Endothelial cell of umbilical vein (primary cell): ENCODE results near the gene PRKCZ. TPM values are rescaled to one million over a fixed set of nuclear protein-coding genes. Genes with fewer than 3 reads are reported as not detected.

Experiments used
- polyA plus RNA-seq, 4 experiments: library from polyadenylated mRNA; depleted of rRNA in 3 of 4; stranded (reverse) in 3 of 4; unstranded in 1 of 4; fragments of >200 nt; gene quantifications; 2 replicates each; pipeline versions ENCODE4 v1.2.1 to v1.2.3, GENCODE V29; 2011 to 2012; ENCODE audit warnings: missing spikeins in 1 of 4
- total RNA-seq: library from RNA; stranded (reverse); gene quantifications from 2 replicates; pipeline ENCODE4 v1.2.3, GENCODE V29; 2021

PRKCZ gene
- total and polyA plus RNA-seq, 2 donors (not counting 3 experiments of a cell fraction or from before 2014, with no cell fraction given) = 0.22 to 1.7 TPM

Other genes starting within 250 kb of the PRKCZ start
- gene GNB1, start 159.3 kb upstream of the PRKCZ start, total RNA-seq = 519 and 529 TPM in 2 replicates
- gene GNB1, start 159.3 kb upstream of the PRKCZ start, polyA plus RNA-seq = 460 and 501 TPM in 2 replicates
- gene CALML6, start 135.2 kb upstream of the PRKCZ start, total RNA-seq = 0.44 and 0.85 TPM in 2 replicates
- 0.19 and 0.36 TPM in 2 replicates for gene CALML6, start 135.2 kb upstream of the PRKCZ start, polyA plus RNA-seq
- gene TMEM52, start 131.1 kb upstream of the PRKCZ start, total RNA-seq = 1.2 and 1.6 TPM in 2 replicates
- 1.7 and 2.0 TPM in 2 replicates for gene TMEM52, start 131.1 kb upstream of the PRKCZ start, polyA plus RNA-seq
- not detected in 2 replicates for gene CFAP74, start 46.6 kb upstream of the PRKCZ start, total RNA-seq
- not detected in 2 replicates for gene CFAP74, start 46.6 kb upstream of the PRKCZ start, polyA plus RNA-seq
- not detected in 2 replicates for gene GABRD, start 31.1 kb upstream of the PRKCZ start, total RNA-seq
- not detected in 2 replicates for gene GABRD, start 31.1 kb upstream of the PRKCZ start, polyA plus RNA-seq
- gene FAAP20, start 144.4 kb downstream of the PRKCZ start, total RNA-seq = 62.6 and 69.8 TPM in 2 replicates
- gene FAAP20, start 144.4 kb downstream of the PRKCZ start, polyA plus RNA-seq = 31.5 and 57.8 TPM in 2 replicates
- 76.0 and 80.3 TPM in 2 replicates for gene SKI, start 177.9 kb downstream of the PRKCZ start, total RNA-seq
- 9.0 and 11.6 TPM in 2 replicates for gene SKI, start 177.9 kb downstream of the PRKCZ start, polyA plus RNA-seq